SU-DHL-6 (cell line): ENCODE results near the gene RPL28.
A peak's percentile ranks its signal among the peaks of the same experiment; 100 is the strongest.

ENCODE experiments used
- H2AFZ ChIP-seq: fragments of 200-600 bp; sonication (generic); 2 replicates; pipeline ENCODE4 v1.6.1; 2014; ENCODE audit warnings: low read depth, mild to moderate bottlenecking, moderate library complexity, mixed read lengths, antibody characterized with exemption, low read length; ENCODE audit not compliant: severe bottlenecking
- H3F3A ChIP-seq: fragments of 200-600 bp; shearing (Covaris generic); 2 replicates; pipeline ENCODE4 v1.6.0; 2016; ENCODE audit warnings: antibody characterized with exemption, mild to moderate bottlenecking; ENCODE audit not compliant: insufficient read depth
- H3K27ac ChIP-seq: fragments of 200-600 bp; sonication (generic); 2 replicates; pipeline ENCODE4 v1.5.1; 2016; ENCODE audit warnings: low read depth, mild to moderate bottlenecking, low read length, moderate library complexity, mixed read lengths
- H3K27me3 ChIP-seq: fragments of 200-600 bp; sonication (generic), shearing (Covaris generic); 2 replicates; pipeline ENCODE4 v1.6.0; 2014; ENCODE audit warnings: mild to moderate bottlenecking, low read length
- H3K36me3 ChIP-seq: fragments of 200-600 bp; sonication (generic); 2 replicates; pipeline ENCODE4 v1.6.1; 2014; ENCODE audit warnings: mild to moderate bottlenecking, low read length, mixed read lengths
- H3K4me2 ChIP-seq: fragments of 300-600, 200-600 bp; shearing (Covaris generic), sonication (generic); 2 replicates; pipeline ENCODE4 v1.6.0; 2014; ENCODE audit warnings: low read length, low read depth, mild to moderate bottlenecking; ENCODE audit not compliant: poor library complexity, severe bottlenecking
- H3K4me3 ChIP-seq: fragments of 200-600 bp; sonication (generic); 2 replicates; pipeline ENCODE4 v1.5.1; 2014; ENCODE audit warnings: antibody characterized with exemption, low read length, mild to moderate bottlenecking, mixed read lengths; ENCODE audit not compliant: insufficient read depth, poor library complexity, severe bottlenecking
- H3K79me2 ChIP-seq: fragments of 200-600 bp; sonication (generic); 2 replicates; pipeline ENCODE4 v1.6.1; 2014; ENCODE audit warnings: mild to moderate bottlenecking, low read length, moderate library complexity; ENCODE audit not compliant: insufficient read depth
- H3K9ac ChIP-seq: fragments of 200-600 bp; sonication (generic); 2 replicates; pipeline ENCODE4 v1.7.0; 2014; ENCODE audit warnings: mild to moderate bottlenecking, low read length
- H3K9me2 ChIP-seq: fragments of 200-600 bp; sonication (generic); replicated peaks from 2 replicates; pipeline ENCODE4 v1.6.1; 2014; ENCODE audit warnings: low read length; ENCODE audit not compliant: insufficient read depth
- H3K9me3 ChIP-seq: fragments of 200-600 bp; sonication (generic); 2 replicates; pipeline ENCODE4 v1.6.1; 2014; ENCODE audit warnings: low read length, mixed read lengths; ENCODE audit not compliant: insufficient read depth
- H4K20me1 ChIP-seq: fragments of 200-600 bp; sonication (generic); 2 replicates; pipeline ENCODE4 v1.6.1; 2014; ENCODE audit warnings: low read depth, mild to moderate bottlenecking, antibody characterized with exemption, low read length, moderate library complexity, mixed read lengths
- EZH2phosphoT487 ChIP-seq: fragments of 200-600 bp; sonication (generic), shearing (Covaris generic); conservative IDR thresholded peaks from 2 replicates; pipeline ENCODE4 v1.6.1; 2018; ENCODE audit warnings: mild to moderate bottlenecking, antibody characterized with exemption, low read length, moderate library complexity, mixed read lengths
- TF ChIP-seq, protein P1 (sequence below): fragments of 200-600 bp; sonication (generic); IDR thresholded peaks from one replicate; pipeline ENCODE4 v1.5.1; 2017; ENCODE audit warnings: antibody characterized with exemption, mild to moderate bottlenecking, low read length, moderate library complexity; ENCODE audit not compliant: insufficient read depth, poor library complexity, severe bottlenecking

The RPL28 gene

DNA sequence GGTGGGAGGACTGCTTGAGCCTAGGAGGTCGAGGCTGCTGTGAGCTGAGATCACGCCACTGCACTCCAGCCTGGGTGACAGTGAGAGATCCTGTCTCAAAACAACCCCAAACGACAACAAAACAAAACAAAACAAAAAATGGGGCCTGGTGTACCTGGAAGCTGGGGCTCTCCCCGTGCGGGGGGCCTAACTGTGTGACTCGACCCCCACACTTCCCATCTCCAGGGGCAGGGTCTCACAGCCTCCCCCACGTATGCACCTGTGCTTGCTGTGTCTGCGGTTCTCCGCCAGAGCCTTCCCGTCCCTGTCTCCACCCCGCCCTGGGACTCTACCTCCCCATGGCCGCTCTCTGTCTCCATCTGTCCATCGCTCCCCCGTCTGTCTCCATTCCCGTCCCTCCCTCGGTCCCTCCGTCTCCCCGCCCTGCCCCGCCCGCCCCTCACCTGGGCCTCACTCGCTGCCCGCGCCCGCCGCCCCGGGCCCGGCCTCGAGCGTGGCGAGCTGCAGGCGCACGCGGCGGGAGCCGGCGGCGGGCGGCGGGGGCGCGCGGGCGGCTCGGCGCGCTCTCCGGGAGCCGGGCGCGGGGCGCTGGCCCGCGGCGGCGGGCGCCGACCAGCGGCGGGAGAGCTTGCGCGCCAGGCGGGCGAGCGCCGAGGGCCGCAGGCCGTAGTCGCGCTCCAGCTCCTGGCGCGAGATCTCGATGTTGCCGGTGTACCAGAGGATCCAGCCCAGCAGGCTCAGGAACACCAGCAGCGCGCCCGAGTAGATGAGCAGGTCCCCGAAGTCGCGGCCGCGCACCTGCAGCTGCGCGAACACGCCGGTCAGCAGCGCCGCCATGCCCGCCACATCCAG lies 2.2 kb upstream of the RPL28 start:
- H3K27ac ChIP-seq: peak overlapping the region; percentile 85
- peaks cover 20% of the 10 kb centered on the region for H4K20me1 ChIP-seq
- H3K36me3 ChIP-seq: peaks cover 26% of the 10 kb centered on the region
- peaks cover 21% of the 10 kb centered on the region for H3K79me2 ChIP-seq
- no peaks in the 10 kb centered on the region for H3K9me2 ChIP-seq
- TF ChIP-seq, protein P1, sequence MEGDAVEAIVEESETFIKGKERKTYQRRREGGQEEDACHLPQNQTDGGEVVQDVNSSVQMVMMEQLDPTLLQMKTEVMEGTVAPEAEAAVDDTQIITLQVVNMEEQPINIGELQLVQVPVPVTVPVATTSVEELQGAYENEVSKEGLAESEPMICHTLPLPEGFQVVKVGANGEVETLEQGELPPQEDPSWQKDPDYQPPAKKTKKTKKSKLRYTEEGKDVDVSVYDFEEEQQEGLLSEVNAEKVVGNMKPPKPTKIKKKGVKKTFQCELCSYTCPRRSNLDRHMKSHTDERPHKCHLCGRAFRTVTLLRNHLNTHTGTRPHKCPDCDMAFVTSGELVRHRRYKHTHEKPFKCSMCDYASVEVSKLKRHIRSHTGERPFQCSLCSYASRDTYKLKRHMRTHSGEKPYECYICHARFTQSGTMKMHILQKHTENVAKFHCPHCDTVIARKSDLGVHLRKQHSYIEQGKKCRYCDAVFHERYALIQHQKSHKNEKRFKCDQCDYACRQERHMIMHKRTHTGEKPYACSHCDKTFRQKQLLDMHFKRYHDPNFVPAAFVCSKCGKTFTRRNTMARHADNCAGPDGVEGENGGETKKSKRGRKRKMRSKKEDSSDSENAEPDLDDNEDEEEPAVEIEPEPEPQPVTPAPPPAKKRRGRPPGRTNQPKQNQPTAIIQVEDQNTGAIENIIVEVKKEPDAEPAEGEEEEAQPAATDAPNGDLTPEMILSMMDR: no peak
- TF ChIP-seq EZH2phosphoT487: no peak
- H3K27me3 ChIP-seq: no peaks in the 10 kb centered on the region
- H3K4me3 ChIP-seq: peak overlapping the region; percentile 56
- H2AFZ ChIP-seq: peak overlapping the region; percentile 38
- H3K9ac ChIP-seq: peak overlapping the region; percentile 98
- no peaks in the 10 kb centered on the region for H3K9me3 ChIP-seq
- H3K4me2 ChIP-seq: peak overlapping the region; percentile 82
- H3F3A ChIP-seq: peaks cover 27% of the 10 kb centered on the region

DNA sequence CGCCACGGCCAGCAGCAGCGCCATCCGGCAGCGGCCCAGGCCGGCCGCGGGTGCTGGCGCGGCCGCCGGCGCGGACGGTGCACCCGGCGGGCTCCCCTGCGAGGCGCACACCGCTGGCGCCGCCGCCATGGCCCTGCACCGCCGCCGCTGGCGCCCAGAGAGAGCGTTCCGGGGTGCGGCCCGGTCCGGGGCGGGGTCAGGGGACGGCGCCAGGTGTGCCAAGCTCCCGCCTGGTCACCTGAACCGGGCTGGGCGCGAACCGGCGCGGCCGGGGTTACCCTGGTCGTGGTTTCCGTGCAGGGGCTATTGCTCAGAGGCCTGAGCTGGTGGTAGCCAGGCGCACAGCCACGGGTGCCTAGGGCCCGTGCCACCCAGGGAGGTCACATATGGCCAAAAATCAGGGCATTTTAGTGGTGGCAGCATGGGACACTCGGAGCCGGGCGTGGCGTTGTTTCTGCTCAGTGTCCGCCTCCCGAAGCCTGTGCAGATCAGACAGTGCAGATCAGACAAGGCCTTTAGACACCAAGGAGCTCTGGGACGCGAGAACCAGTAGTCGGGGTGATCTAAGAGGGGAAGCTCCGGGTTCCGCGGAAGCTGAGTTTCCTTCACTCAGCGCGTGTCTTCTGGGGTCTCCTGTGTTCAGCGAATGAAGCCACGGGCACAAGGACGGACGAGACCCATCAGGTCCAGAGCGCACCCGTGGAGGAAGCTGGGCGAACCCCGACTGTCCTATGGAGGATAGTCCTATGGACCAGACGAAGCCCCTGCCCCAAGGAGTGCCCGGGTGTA lies 1.4 kb upstream of the RPL28 start, which contains the start of gene TMEM238:
Gene TMEM238 (minus strand): TSS at position 162 of the 789 bp plus-strand sequence. CDS start 33 bp downstream, at position 129.
- no peak for TF ChIP-seq EZH2phosphoT487
- TF ChIP-seq, protein P1: no peak
- Histone ChIP-seq H3K9me3 (no peaks in the 10 kb centered on the region), H4K20me1 (peaks cover 26% of the 10 kb centered on the region), H2AFZ (peak within 1 kb of the TSS; percentile 82), H3K4me2 (peak within 1 kb of the TSS; percentile 82), H3K9me2 (no peaks in the 10 kb centered on the region), H3K27ac (peak within 1 kb of the TSS; percentile 85), H3K9ac (peak within 1 kb of the TSS; percentile 98), H3F3A (peaks cover 27% of the 10 kb centered on the region), H3K4me3 (peak within 1 kb of the TSS; percentile 56), H3K27me3 (no peaks in the 10 kb centered on the region), H3K79me2 (peaks cover 21% of the 10 kb centered on the region), H3K36me3 (peaks cover 31% of the 10 kb centered on the region)

DNA sequence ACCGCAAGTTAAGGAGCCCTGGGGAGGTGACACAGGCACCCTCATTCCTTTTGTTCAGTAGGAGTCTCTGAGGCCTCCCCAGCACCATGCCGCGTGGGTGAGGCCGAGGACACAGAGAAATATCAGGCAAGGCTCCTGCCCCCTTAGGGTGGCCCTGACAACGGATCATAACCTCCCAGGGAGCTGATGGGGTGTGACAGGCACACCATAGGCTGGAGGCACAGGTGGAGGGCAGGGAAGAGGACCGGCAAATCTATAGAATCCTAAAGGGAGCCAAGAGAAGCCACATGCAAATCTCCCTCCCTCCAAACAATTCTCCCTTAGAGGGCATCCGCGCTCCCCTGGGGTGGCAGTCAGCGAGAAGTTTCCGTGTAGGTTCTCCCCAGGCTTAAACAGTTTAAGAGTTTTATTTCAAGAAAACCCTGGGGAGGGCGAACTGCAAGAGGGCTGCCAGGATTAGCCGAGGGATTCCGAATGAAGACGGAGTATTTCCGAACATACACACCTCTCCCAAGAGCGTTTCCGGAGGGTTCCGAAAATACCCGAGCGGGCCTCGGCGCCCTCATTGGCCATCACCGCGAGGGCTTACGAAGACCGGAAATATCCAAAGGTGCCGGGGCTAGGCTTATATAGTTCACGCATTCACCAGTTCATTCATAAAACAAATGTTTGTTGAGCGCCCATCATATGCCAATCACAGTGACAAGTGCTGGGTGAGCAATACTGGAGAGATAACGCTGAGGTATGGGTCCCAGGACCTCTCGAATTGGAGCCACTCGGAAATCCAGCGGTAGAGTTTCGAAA lies 610 bp upstream of the RPL28 start:
- Histone ChIP-seq H3K4me3 (peak overlapping the region; percentile 56), H2AFZ (peak overlapping the region; percentile 82), H3K36me3 (peaks cover 31% of the 10 kb centered on the region), H4K20me1 (peaks cover 26% of the 10 kb centered on the region), H3K79me2 (peaks cover 21% of the 10 kb centered on the region), H3K4me2 (peak overlapping the region; percentile 82), H3K27ac (peak overlapping the region; percentile 85), H3F3A (peaks cover 35% of the 10 kb centered on the region), H3K27me3 (no peaks in the 10 kb centered on the region), H3K9me2 (no peaks in the 10 kb centered on the region), H3K9ac (peak overlapping the region; percentile 98), H3K9me3 (no peaks in the 10 kb centered on the region)
- TF ChIP-seq, protein P1: no peak
- TF ChIP-seq EZH2phosphoT487: no peak
